Measurements from ENCODE around the gene JSRP1.

JSRP1 gene

GRCh38 chr19:2247433-2248101, 8.7 kb downstream of the JSRP1 start (continued):
- TF ChIP-seq HIC1 (tag by site-specific recombination; IDR thresholded peaks at IDR 0.05) (peak; percentile 80), SP3 (tag by site-specific recombination; IDR thresholded peaks at IDR 0.05) (no peak), ZBTB21 (tag by site-specific recombination; IDR thresholded peaks at IDR 0.05) (no peak), ZNF423 (tag by site-specific recombination; IDR thresholded peaks at IDR 0.05) (no peak), FEZF1 (tag by site-specific recombination; IDR thresholded peaks at IDR 0.05) (no peak), ZNF639 (tag by site-specific recombination; IDR thresholded peaks at IDR 0.05) (no peak), ZNF768 (tag by site-specific recombination; IDR thresholded peaks at IDR 0.05) (no peak), ZNF148 (tag by site-specific recombination; IDR thresholded peaks at IDR 0.05; ENCODE audit: borderline replicate concordance) (no peak), IKZF3 (tag by site-specific recombination; IDR thresholded peaks at IDR 0.05) (no peak), CTCF (tag by site-specific recombination; IDR thresholded peaks at IDR 0.05) (no peak), GLIS2 (tag by site-specific recombination; IDR thresholded peaks at IDR 0.05) (peak; percentile 68), ZNF140 (tag by site-specific recombination; IDR thresholded peaks at IDR 0.05) (no peak), ZNF658 (tag by site-specific recombination; IDR thresholded peaks at IDR 0.05) (no peak), ZNF138 (tag by site-specific recombination; IDR thresholded peaks at IDR 0.05; ENCODE audit: borderline replicate concordance) (no peak), OVOL3 (tag by site-specific recombination; IDR thresholded peaks at IDR 0.05) (no peak), ZNF785 (tag by site-specific recombination; IDR thresholded peaks at IDR 0.05) (no peak), ZBTB48 (tag by site-specific recombination; IDR thresholded peaks at IDR 0.05) (no peak), ZNF248 (tag by site-specific recombination; IDR thresholded peaks at IDR 0.05) (no peak), HOXD13 (CRISPR knock-in tag; IDR thresholded peaks at IDR 0.05; ENCODE audit: borderline replicate concordance) (no peak), ZFP69B (tag by site-specific recombination; IDR thresholded peaks at IDR 0.05) (no peak), ZNF473 (tag by site-specific recombination; IDR thresholded peaks at IDR 0.05) (no peak), ZNF514 (tag by site-specific recombination; IDR thresholded peaks at IDR 0.05) (no peak), GLIS1 (tag by site-specific recombination; IDR thresholded peaks at IDR 0.05) (peak; percentile 88), ZNF223 (tag by site-specific recombination; IDR thresholded peaks at IDR 0.05) (no peak), ZNF24 (tag by site-specific recombination; IDR thresholded peaks at IDR 0.05) (no peak), ZFP3 (tag by site-specific recombination; IDR thresholded peaks at IDR 0.05; ENCODE audit: low read depth) (no peak), ZNF610 (tag by site-specific recombination; IDR thresholded peaks at IDR 0.05; ENCODE audit: borderline replicate concordance) (no peak), ZNF670 (tag by site-specific recombination; IDR thresholded peaks at IDR 0.05; ENCODE audit: low read depth) (no peak), ZNF449 (tag by site-specific recombination; IDR thresholded peaks at IDR 0.05) (no peak), ZNF600 (tag by site-specific recombination; IDR thresholded peaks at IDR 0.05) (peak; percentile 83), ZNF266 (tag by site-specific recombination; IDR thresholded peaks at IDR 0.05; ENCODE audit: low read depth) (no peak), ZBTB26 (tag by site-specific recombination; optimal IDR thresholded peaks at IDR 0.05) (no peak)

All from HEK293 (cell line).